Muscle of leg (tissue), 11 donors: Measurements from ENCODE around the gene PGLYRP3. TPM values are rescaled to one million over a fixed set of nuclear protein-coding genes. Genes with fewer than 3 reads are reported as not detected.
"Not testable (repeated sequence)": the region's sequence is repeated elsewhere in the genome, so short reads cannot be mapped to it uniquely, and the experiment has no call there.

Experiments
- DNase-seq: peaks from one replicate; pipeline ENCODE4 v3.0.0; 2013
- H3K27ac ChIP-seq: one replicate; pipeline ENCODE4 v1.5.1; 2013; ENCODE audit warnings: mild to moderate bottlenecking, low read length, control low read depth
- H3K27me3 ChIP-seq: one replicate; pipeline ENCODE4 v1.6.1; 2013; ENCODE audit warnings: low read length; ENCODE audit not compliant: control insufficient read depth, insufficient read depth
- H3K36me3 ChIP-seq: one replicate; pipeline ENCODE4 v1.6.1; 2013; ENCODE audit warnings: low read length; ENCODE audit not compliant: control insufficient read depth, insufficient read depth
- H3K4me1 ChIP-seq: one replicate; pipeline ENCODE4 v1.6.1; 2013; ENCODE audit warnings: low read length; ENCODE audit not compliant: control insufficient read depth, insufficient read depth
- H3K4me3 ChIP-seq: one replicate; pipeline ENCODE4 v1.5.1; 2013; ENCODE audit warnings: low read length, control low read depth
- H3K9me3 ChIP-seq: replicated peaks from 2 replicates; pipeline ENCODE4 v1.6.1; 2013; ENCODE audit warnings: low read depth, low read length; ENCODE audit not compliant: control insufficient read depth
- WGBS: methylation state at CpG from one replicate; pipeline ENCODE4 v1.1.5; 2013; ENCODE audit warnings: missing lambda C conversion rate; ENCODE audit not compliant: insufficient coverage; 5-methylcytosine and 5-hydroxymethylcytosine counted together
- polyA plus RNA-seq, 8 donors: library from polyadenylated mRNA; unstranded; fragments of 120-200 nt; gene quantifications; one replicate each; pipeline versions ENCODE4 v1.2.1 to v1.2.3, GENCODE V29; 2013; ENCODE audit warnings: inconsistent platforms in 1 of 8, low replicate concordance in 1 of 8; ENCODE audit not compliant: insufficient read length in 8 of 8, insufficient read depth in 1 of 8
- total RNA-seq: library from RNA; stranded (reverse); fragments of 120-200 nt; gene quantifications from one replicate; pipeline ENCODE4 v1.2.4, GENCODE V29; 2013

PGLYRP3 gene
- total and polyA plus RNA-seq, 9 donors, result 0.56 TPM; not detected in 8

DNA sequence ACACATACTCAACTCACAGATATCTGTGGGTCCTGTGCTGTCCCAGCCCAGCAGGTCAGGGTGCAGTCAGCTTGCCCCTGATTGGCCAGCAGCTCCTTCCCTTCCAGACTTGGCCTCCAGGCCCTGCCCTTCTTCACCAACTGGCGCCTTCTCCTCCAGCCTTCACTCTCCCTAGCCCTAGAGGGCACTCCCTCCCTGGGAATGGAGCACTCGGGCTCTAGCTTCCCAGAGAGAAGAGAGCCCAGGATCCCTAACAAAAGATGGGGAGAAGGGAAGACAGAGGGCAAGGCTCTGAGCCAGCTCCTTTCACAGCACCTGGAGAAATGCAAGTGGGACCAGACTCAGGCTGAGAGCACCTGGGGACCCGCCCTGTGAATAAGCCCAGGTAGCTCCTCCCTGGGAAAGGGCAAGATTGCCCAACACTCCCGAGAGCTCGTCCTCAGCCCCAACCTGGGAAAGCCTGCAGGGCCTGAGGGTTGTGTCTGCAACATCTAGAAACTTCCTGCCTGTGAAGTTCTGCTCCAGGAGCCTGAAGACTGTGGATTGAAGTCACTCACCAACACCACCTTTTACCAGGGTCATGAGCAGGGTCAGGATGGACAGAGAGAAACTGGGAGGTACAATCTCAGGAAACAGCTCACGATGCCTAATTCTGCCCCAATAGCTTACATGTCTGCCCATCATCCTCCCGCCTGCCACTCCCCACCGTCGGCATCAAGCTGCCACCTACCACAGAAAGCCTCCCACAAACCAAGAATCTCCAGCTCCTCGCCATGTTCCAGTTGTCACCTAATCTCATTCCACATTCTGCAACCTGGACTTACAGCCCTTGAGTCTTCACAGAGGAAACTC, 36.0 kb upstream of the PGLYRP3 start, which contains the start of gene PGLYRP4:
Gene PGLYRP4, minus strand, starts transcription at position 331 of the 852 bp plus-strand sequence. CDS start 909 bp downstream, outside the sequence.
- 62% methylated on average over 5 of the region's 10 CpGs for WGBS

DNA sequence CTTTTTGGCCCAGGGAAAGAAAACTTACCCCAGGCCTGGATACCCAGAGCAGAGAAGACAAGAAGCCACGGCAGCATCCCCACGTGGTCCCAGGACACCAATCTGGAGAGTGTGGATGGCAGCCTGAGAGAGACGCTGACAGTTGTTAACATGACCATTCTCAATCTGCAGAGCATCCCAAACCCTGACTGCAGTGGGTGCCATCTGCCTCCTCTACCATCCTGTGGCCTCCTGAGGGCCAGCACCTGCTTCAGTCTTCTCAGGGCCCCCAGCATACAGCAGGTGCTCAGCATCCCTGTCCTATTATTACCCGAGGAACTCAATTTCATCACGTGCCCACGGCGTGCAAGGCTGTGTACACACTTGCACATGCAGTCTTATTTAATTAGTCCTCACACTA, 35.1 kb upstream of the PGLYRP3 start:
- Histone ChIP-seq H3K4me3 (no peak overlapping the region), H3K27ac (no peak overlapping the region), H3K27me3 (peaks cover 10% of the 10 kb centered on the region), H3K36me3 (no peaks in the 10 kb centered on the region), H3K4me1 (no peaks in the 10 kb centered on the region), H3K9me3 (no peaks in the 10 kb centered on the region)
- no peak for DNase-seq
- WGBS, result 64% methylated on average over 4 of the region's 7 CpGs

More for the DNA sequence above, 36.0 kb upstream of the PGLYRP3 start, which contains the start of gene PGLYRP4:
- Histone ChIP-seq H3K9me3 (no peaks in the 10 kb centered on the region), H3K36me3 (no peaks in the 10 kb centered on the region), H3K27ac (no peak within 1 kb of the TSS), H3K4me3 (no peak within 1 kb of the TSS), H3K4me1 (no peaks in the 10 kb centered on the region), H3K27me3 (peaks cover 10% of the 10 kb centered on the region)
- no peak for DNase-seq

- H3K9me3 ChIP-seq, H3K4me1 ChIP-seq, DNase-seq, H3K36me3 ChIP-seq, H3K27ac ChIP-seq, H3K4me3 ChIP-seq: not testable (repeated sequence)
- WGBS, result 93% methylated on average over 5 of the region's 14 CpGs
- peaks cover 10% of the 10 kb centered on the region for H3K27me3 ChIP-seq
Observed at GRCh38 chr1:153347049-153347448, 34.3 kb upstream of the PGLYRP3 start.

DNA sequence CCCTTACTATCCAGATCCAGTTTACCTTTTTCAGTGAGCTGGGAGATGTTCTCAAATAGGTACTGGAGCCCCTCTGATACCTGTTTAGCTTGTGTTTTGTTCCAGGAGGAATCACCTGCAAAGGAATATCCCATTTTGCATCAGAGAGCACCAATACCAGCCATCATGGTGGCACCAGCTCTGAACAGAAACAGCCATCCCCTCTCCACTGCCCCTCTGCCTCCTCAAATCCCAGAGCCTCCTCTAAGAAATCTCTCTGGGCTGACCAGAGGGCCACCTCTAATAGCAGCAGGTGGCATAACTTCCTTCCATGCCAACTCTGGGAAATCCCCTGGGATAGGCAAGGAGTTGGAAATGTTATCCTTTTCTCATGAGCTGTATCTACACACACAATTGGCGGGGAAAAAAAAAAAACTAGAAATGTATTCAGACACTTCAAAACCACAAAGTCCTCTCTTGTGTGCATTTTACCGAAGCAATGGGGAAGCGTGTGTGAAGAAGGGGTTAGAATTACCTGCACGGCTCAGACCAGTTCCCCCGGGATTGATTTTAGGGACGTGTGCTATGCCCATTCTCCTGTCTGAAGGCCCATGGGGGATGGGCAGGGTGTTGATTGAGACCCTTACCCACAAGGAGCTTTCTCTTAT, 33.4 kb upstream of the PGLYRP3 start:
- no peak for DNase-seq
- H3K27me3 ChIP-seq, result peaks cover 12% of the 10 kb centered on the region
- no peak overlapping the region for H3K4me3 ChIP-seq
- no peak overlapping the region for H3K27ac ChIP-seq
- no peaks in the 10 kb centered on the region for H3K36me3 ChIP-seq
- no peaks in the 10 kb centered on the region for H3K4me1 ChIP-seq
- WGBS, result no CpG with 5 or more reads among the region's 6 CpGs
- H3K9me3 ChIP-seq, result no peaks in the 10 kb centered on the region

DNA sequence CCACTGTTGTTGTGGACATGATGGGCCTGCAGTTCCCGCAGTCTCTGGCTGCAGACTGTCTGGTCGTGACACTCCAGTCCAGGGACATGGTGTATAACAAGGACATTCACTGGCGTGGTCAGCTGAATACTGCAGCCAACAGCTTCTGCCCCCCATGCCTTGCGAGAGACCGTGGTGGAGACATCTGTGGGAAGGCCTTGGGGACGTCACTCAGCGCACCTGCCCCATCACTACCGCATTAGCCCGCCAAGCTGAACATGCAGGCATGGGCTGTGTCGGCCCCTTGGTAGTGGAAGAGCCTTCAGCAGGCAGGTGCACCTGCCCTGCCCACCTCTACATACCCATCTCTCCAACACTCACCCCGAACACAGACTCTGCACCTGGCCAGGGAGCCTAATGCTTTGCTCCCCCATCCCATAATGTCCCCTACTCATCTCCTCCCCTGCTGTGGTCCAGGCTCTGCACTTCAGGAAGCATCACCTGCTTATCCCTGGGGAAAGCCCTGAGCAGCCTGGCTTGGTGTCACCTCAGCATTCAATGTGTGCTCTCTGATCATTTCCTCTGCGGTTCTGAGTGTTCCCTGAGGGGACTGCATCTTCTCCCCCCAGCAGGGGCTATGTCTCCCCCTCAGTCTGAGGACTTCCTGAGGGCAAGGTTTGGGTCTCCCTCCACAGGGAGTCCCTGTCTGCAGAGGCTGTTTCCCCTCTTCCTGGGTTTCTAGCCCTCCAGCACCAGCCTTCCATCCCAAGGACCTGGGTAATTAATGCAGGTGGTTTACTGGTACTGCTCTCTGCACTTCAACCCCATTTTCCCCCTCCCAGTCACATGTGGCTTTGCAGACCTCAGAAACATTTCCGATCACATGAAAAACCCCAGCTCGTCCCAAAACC, 32.7 kb upstream of the PGLYRP3 start:
- no peaks in the 10 kb centered on the region for H3K4me1 ChIP-seq
- H3K36me3 ChIP-seq, result no peaks in the 10 kb centered on the region
- H3K27me3 ChIP-seq, result peaks cover 12% of the 10 kb centered on the region
- no peak for DNase-seq
- H3K9me3 ChIP-seq, result no peaks in the 10 kb centered on the region
- H3K4me3 ChIP-seq, result no peak overlapping the region
- WGBS, result 75% methylated on average over 11 of the region's 14 CpGs
- H3K27ac ChIP-seq, result no peak overlapping the region

DNA sequence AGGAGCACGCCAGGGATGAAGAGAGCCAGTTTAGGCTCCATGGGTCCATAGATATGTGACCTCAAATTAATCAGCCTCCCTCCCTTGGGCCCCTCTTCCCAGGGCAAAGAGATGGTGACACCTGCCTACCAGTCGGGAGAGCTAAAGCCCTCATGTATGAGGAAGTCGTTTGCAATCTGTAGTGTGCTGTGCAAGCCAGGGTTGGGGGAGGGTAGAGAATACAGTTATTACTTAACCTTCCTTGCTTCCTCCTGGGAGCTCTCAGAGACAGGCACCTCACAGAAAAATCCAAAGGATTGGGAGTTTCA, 31.9 kb upstream of the PGLYRP3 start:
- Histone ChIP-seq H3K27ac (no peak overlapping the region), H3K4me1 (no peaks in the 10 kb centered on the region), H3K9me3 (no peaks in the 10 kb centered on the region), H3K4me3 (no peak overlapping the region), H3K36me3 (no peaks in the 10 kb centered on the region), H3K27me3 (peaks cover 10% of the 10 kb centered on the region)
- 80% methylated on average over 1 of the region's 3 CpGs for WGBS
- DNase-seq, result no peak

DNA sequence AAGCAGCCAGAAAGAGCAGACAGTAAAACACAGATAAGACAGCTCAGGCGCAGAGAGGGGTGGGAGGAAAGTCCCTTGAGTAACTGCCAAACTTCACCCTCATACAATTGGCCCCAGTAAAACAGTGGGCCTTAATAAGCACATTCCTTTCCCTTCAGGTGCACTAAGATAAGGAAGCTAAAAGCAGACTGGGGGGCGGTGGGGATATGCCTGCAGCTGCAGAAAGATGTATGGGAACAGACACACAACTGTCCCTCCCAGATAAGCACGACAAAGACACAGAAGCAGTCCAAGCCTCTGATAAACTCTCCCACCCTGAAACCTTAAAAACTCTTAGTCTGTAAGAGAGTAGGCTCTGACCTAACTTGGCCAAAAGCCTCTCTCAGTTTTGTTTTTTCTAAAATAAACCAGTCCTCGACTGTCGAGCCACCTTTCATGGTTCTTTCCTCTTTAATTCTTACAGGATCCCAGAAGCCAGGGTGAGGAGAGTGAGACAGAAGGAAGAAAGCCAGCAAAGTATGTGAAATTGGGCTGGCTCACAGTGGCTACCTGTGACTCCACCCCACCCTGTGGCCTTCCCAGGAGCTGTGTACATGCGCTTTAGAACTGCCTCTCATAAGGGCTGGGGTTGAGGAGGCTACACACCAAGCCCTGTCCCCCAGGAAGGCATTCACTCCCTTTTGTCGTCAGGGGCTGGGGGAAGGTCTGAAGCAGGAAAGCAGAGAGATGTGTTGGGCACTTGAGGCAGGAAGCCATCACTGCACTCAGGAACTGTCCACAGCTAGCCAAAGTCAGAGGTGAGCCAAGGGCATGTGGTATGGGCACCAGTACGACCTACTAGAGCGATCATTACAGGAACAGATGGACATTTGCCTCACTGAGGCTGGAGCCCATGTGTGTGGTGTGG, 31.3 kb upstream of the PGLYRP3 start:
- WGBS, result 86% methylated on average over 3 of the region's 9 CpGs
- Histone ChIP-seq H3K27me3 (peaks cover 10% of the 10 kb centered on the region), H3K27ac (no peak overlapping the region)

DNA sequence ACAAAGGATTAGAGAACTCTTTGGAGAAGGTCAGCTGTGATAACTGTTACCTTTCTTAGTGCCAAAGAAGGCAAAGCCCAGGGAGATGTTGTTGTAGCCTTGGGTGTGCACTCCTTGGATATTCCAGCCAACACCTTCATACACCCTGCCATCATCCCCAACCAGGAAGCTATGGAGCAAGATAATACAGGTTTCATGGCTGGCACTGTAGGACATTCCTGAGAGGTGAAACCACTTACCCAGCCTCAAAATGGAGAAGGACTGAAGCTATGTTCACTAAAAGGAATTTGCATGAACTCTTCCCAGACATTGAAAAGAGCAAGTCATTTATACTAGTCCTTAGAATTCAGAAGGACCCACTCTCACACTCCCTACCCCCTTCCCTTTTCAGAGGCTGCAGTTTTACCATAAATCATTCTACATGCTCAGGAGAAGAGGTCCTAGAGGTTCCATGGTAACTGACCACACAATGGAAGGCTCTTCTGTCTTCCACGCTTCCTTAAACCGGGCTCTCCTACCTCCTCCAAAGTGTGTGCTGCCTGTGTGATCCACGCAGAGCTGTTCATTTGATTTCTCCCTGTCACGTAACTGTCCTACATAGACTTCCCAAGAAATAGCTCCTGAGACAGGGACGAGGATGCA, 30.4 kb upstream of the PGLYRP3 start:
- Histone ChIP-seq H3K36me3 (no peaks in the 10 kb centered on the region), H3K4me1 (no peaks in the 10 kb centered on the region), H3K27ac (no peak overlapping the region), H3K4me3 (no peak overlapping the region), H3K27me3 (peaks cover 9% of the 10 kb centered on the region), H3K9me3 (no peaks in the 10 kb centered on the region)
- 38% methylated on average over 5 of the region's 5 CpGs for WGBS
- no peak for DNase-seq

More for the DNA sequence above, 31.3 kb upstream of the PGLYRP3 start:
- Histone ChIP-seq H3K36me3 (no peaks in the 10 kb centered on the region), H3K4me3 (no peak overlapping the region), H3K9me3 (no peaks in the 10 kb centered on the region), H3K4me1 (no peaks in the 10 kb centered on the region)
- DNase-seq, result no peak

- Histone ChIP-seq H3K27me3 (peaks cover 4% of the 10 kb centered on the region), H3K4me1 (no peaks in the 10 kb centered on the region), H3K27ac (no peak overlapping the region), H3K36me3 (no peaks in the 10 kb centered on the region), H3K9me3 (no peaks in the 10 kb centered on the region), H3K4me3 (no peak overlapping the region)
- no peak for DNase-seq
- WGBS, result 89% methylated on average over 1 of the region's 3 CpGs
Observed at GRCh38 chr1:153342178-153342577, 29.4 kb upstream of the PGLYRP3 start.
